ENCODE results near the gene TFCP2.

Gene TFCP2

DNA sequence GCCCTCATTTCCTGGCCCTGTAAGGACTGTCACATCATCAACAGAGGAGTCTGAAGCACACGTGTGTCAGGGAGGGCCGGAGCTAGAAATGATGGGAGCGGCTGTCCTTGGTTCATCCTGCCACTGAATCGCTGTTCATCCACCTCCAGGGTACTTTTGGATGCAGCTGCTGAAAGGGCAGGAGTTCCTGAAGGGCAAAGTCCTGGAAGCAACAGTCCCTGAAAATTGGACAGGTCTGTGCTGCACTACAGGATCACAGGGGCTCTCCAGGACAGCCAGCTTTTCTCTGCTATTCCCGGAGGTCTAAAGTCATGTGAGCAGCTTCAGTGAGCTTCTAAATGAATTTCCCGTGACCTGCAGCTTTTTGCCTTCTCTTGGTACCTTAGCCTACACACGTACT lies 27.2 kb upstream of the TFCP2 start:
- H2BK120ac ChIP-seq (ENCODE audit: low read depth, low read length), result no peak overlapping the region
- H3K4me2 ChIP-seq (ENCODE audit: insufficient read depth, low read length, poor library complexity, severe bottlenecking), result no peak overlapping the region
- no peak overlapping the region for H3K18ac ChIP-seq (ENCODE audit: low read length)
- H3K27me3 ChIP-seq (ENCODE audit: control insufficient read depth in 3 of 3, insufficient read depth in 3 of 3, low read depth in 1 of 3, low read length in 3 of 3), result no peaks in the 10 kb centered on the region
- H3K4ac ChIP-seq (ENCODE audit: low read length), result no peak overlapping the region
- H3K4me1 ChIP-seq (ENCODE audit: control insufficient read depth in 2 of 2, insufficient read depth in 1 of 2, low read depth in 1 of 2, low read length in 2 of 2), result peaks cover 0 to 3% of the 10 kb centered on the region in 2 donors
- DNase-seq (ENCODE audit: low spot score), result no peak
- H3K27ac ChIP-seq (replicated peaks; ENCODE audit: low read length), result no peak overlapping the region
- H3K14ac ChIP-seq (ENCODE audit: low read length), result no peak overlapping the region
- H3K9ac ChIP-seq (ENCODE audit: low read depth, low read length, poor library complexity), result no peak overlapping the region
- H2AFZ ChIP-seq (ENCODE audit: low read length), result no peak overlapping the region
- no peak overlapping the region for H2BK15ac ChIP-seq (ENCODE audit: low read length)
- H3K23ac ChIP-seq (ENCODE audit: low read depth, low read length, poor library complexity), result no peak overlapping the region
- H4K91ac ChIP-seq (ENCODE audit: low read depth, low read length, poor library complexity), result no peak overlapping the region
- no peak overlapping the region for H2AK5ac ChIP-seq (ENCODE audit: low read depth, low read length)
- no peak overlapping the region for H2BK12ac ChIP-seq (ENCODE audit: low read length)
- no peaks in the 10 kb centered on the region for H3K79me1 ChIP-seq (ENCODE audit: low read depth, low read length)
- no peaks in the 10 kb centered on the region for H3K36me3 ChIP-seq (replicated peaks in 1 of 2; ENCODE audit: control insufficient read depth in 2 of 2, insufficient read depth in 2 of 2, low read length in 2 of 2)
- WGBS, 2 donors (ENCODE audit: extremely low coverage in 2 of 2, insufficient read length in 2 of 2, insufficient replicate concordance in 1 of 2), result no CpG with 5 or more reads among the region's 7 CpGs
- H3K4me3 ChIP-seq (ENCODE audit: low read length in 2 of 2), result no peak overlapping the region
- no peak overlapping the region for H2BK5ac ChIP-seq (ENCODE audit: low read length)
- H4K8ac ChIP-seq (ENCODE audit: low read depth, low read length), result no peak overlapping the region
- H3K9me3 ChIP-seq (replicated peaks in 1 of 2; ENCODE audit: control insufficient read depth in 2 of 2, insufficient read depth in 1 of 2, low read depth in 1 of 2, low read length in 2 of 2), result peaks cover 0 to 2% of the 10 kb centered on the region in 2 donors

DNA sequence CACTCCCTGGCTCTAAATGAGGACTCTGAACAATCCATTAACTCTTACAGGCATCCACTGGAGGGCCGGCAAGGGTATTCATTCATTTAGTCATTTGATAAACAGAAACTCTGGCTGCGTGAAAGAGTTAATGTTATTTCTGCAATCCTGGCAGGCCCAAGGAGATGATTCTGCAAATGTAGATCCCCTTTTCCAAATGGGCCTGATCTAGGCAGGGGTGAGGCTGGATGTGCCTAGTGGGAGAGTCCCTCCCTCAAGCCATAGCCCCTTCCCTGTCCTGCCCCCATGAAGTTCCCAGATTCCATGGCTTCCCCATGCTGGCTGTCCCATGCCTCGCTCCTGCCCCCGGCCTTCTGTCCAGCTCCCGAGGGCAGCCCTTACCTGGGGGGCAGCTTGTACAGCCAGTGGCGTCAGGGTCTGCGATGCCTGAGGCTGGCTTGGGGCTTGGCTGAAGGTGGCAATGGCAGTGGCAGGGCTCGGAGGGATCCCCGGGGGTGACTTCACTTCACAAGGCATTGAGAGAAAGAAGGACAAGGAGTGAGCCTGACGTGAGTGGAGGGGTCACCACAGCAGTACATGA lies 26.5 kb upstream of the TFCP2 start:
- H2BK12ac ChIP-seq (ENCODE audit: low read length), result no peak overlapping the region
- H3K27me3 ChIP-seq (ENCODE audit: control insufficient read depth in 3 of 3, insufficient read depth in 3 of 3, low read depth in 1 of 3, low read length in 3 of 3), result no peaks in the 10 kb centered on the region
- no peak for DNase-seq (ENCODE audit: low spot score)
- H3K18ac ChIP-seq (ENCODE audit: low read length), result peak overlapping the region; percentile 31
- H3K27ac ChIP-seq (replicated peaks; ENCODE audit: low read length), result no peak overlapping the region
- H3K4me2 ChIP-seq (ENCODE audit: insufficient read depth, low read length, poor library complexity, severe bottlenecking), result no peak overlapping the region
- H4K8ac ChIP-seq (ENCODE audit: low read depth, low read length), result peak overlapping the region; percentile 68
- no peak overlapping the region for H4K91ac ChIP-seq (ENCODE audit: low read depth, low read length, poor library complexity)
- no peaks in the 10 kb centered on the region for H3K79me1 ChIP-seq (ENCODE audit: low read depth, low read length)
- peaks cover 0 to 2% of the 10 kb centered on the region in 2 donors for H3K9me3 ChIP-seq (replicated peaks in 1 of 2; ENCODE audit: control insufficient read depth in 2 of 2, insufficient read depth in 1 of 2, low read depth in 1 of 2, low read length in 2 of 2)
- H2AK5ac ChIP-seq (ENCODE audit: low read depth, low read length), result no peak overlapping the region
- peak overlapping the region; percentile 24 for H3K9ac ChIP-seq (ENCODE audit: low read depth, low read length, poor library complexity)
- H3K14ac ChIP-seq (ENCODE audit: low read length), result no peak overlapping the region
- H2BK120ac ChIP-seq (ENCODE audit: low read depth, low read length), result no peak overlapping the region
- H3K4ac ChIP-seq (ENCODE audit: low read length), result no peak overlapping the region
- H3K4me1 ChIP-seq (ENCODE audit: control insufficient read depth in 2 of 2, insufficient read depth in 1 of 2, low read depth in 1 of 2, low read length in 2 of 2), result peaks cover 0 to 3% of the 10 kb centered on the region in 2 donors
- H2BK15ac ChIP-seq (ENCODE audit: low read length), result no peak overlapping the region
- H3K4me3 ChIP-seq (ENCODE audit: low read length in 2 of 2), result no peak overlapping the region
- H2AFZ ChIP-seq (ENCODE audit: low read length), result no peak overlapping the region
- H3K23ac ChIP-seq (ENCODE audit: low read depth, low read length, poor library complexity), result no peak overlapping the region
- WGBS, 2 donors (ENCODE audit: extremely low coverage in 2 of 2, insufficient read length in 2 of 2, insufficient replicate concordance in 1 of 2), result no CpG with 5 or more reads among the region's 10 CpGs
- H2BK5ac ChIP-seq (ENCODE audit: low read length), result peak overlapping the region; percentile 35
- no peaks in the 10 kb centered on the region for H3K36me3 ChIP-seq (replicated peaks in 1 of 2; ENCODE audit: control insufficient read depth in 2 of 2, insufficient read depth in 2 of 2, low read length in 2 of 2)

DNA sequence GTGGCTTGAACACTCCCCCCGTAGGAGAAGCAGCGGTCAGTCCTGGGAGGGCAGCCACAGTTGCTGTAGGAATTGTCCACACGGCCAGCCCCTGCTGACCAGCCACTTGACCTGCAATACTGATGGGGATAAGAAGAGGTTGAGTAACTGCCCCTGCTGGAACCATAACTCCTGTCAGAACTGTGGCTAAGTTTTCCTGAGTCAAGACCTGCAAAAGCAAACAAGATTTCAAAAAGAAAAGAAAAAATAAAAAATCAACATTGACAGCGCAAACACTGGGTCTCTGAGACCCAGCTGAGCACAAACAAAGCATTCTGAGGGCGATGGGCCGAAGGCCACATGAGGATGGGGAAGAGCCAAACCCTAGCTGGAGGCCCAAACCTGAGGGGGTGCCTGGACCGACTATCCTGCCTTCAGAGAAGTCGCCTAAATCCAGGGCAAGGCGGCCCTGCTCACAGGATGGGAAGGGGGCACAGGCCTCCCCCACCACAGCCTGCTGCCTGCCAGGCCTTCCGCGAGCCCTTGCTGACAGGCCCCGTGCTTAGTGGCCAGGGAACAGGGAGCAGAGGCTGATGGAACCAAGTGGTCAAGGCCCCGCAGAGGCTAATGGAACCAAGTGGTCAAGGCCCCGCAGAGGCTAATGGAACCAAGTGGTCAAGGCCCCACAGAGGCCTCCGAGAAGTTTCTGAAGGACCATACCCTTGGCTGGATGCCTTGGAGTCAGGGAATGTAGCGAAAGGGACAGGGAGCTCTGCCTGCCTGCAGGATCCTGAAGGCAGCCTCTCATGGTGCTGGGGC lies 25.8 kb upstream of the TFCP2 start:
- H2AK5ac ChIP-seq (ENCODE audit: low read depth, low read length), result no peak overlapping the region
- no peak overlapping the region for H4K8ac ChIP-seq (ENCODE audit: low read depth, low read length)
- no peak overlapping the region for H3K4me2 ChIP-seq (ENCODE audit: insufficient read depth, low read length, poor library complexity, severe bottlenecking)
- no peak for DNase-seq (ENCODE audit: low spot score)
- peak overlapping the region; percentile 35 for H2BK5ac ChIP-seq (ENCODE audit: low read length)
- H3K4me1 ChIP-seq (ENCODE audit: control insufficient read depth in 2 of 2, insufficient read depth in 1 of 2, low read depth in 1 of 2, low read length in 2 of 2), result peaks cover 0 to 3% of the 10 kb centered on the region in 2 donors
- H3K9ac ChIP-seq (ENCODE audit: low read depth, low read length, poor library complexity), result no peak overlapping the region
- no peaks in the 10 kb centered on the region for H3K27me3 ChIP-seq (ENCODE audit: control insufficient read depth in 3 of 3, insufficient read depth in 3 of 3, low read depth in 1 of 3, low read length in 3 of 3)
- no peak overlapping the region for H2BK12ac ChIP-seq (ENCODE audit: low read length)
- no peak overlapping the region for H3K4me3 ChIP-seq (ENCODE audit: low read length in 2 of 2)
- no peak overlapping the region for H2BK120ac ChIP-seq (ENCODE audit: low read depth, low read length)
- H3K27ac ChIP-seq (replicated peaks; ENCODE audit: low read length), result no peak overlapping the region
- peak overlapping the region; percentile 73 for H3K23ac ChIP-seq (ENCODE audit: low read depth, low read length, poor library complexity)
- H2BK15ac ChIP-seq (ENCODE audit: low read length), result no peak overlapping the region
- H3K79me1 ChIP-seq (ENCODE audit: low read depth, low read length), result no peaks in the 10 kb centered on the region
- no peaks in the 10 kb centered on the region for H3K36me3 ChIP-seq (replicated peaks in 1 of 2; ENCODE audit: control insufficient read depth in 2 of 2, insufficient read depth in 2 of 2, low read length in 2 of 2)
- H3K4ac ChIP-seq (ENCODE audit: low read length), result no peak overlapping the region
- no CpG with 5 or more reads among the region's 16 CpGs for WGBS, 2 donors (ENCODE audit: extremely low coverage in 2 of 2, insufficient read length in 2 of 2, insufficient replicate concordance in 1 of 2)
- H3K18ac ChIP-seq (ENCODE audit: low read length), result peak overlapping the region; percentile 31
- no peak overlapping the region for H2AFZ ChIP-seq (ENCODE audit: low read length)
- H3K14ac ChIP-seq (ENCODE audit: low read length), result no peak overlapping the region
- no peak overlapping the region for H4K91ac ChIP-seq (ENCODE audit: low read depth, low read length, poor library complexity)
- H3K9me3 ChIP-seq (replicated peaks in 1 of 2; ENCODE audit: control insufficient read depth in 2 of 2, insufficient read depth in 1 of 2, low read depth in 1 of 2, low read length in 2 of 2), result peaks cover 0 to 2% of the 10 kb centered on the region in 2 donors

DNA sequence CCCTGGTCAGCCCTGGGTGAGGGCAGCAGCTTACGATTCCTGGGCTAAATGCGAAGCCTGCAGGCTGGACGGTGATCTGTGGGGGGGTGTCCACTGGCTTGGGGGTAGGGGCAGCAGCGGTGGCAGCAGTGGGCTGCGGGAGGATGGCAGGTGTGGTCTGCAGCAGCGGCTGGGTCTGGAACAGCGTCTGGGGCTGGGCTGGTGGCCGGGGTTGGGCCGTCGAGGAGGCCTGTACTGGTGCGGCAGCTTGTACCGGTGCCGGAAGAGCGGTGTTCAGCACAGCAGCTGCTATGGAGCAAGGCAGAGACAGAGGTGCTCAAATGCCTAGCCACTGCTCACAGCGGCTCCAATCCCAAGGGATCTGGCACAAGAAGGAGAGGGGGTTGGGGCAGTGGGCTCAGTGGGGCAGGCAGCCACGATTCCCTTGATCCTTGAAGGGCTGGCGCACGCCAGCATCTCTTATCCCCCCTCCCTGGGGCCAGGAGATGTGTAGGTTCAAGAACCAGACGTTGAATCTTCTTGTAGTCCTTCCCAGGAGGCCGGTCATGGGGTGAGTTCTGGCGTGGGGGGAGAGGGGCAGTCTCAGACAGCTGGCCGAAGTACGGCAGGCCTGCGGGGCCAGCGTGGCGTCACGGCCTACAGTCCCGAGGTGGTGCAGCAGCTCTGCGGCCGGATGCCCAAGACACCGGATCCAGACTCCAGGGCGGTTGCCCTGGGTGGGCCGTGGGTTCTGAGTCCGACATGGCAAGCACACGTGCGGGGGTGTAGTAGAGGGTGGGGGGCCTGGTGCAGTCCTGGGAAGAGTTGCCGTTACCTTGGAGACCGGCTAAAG lies 25.0 kb upstream of the TFCP2 start:
- no CpG with 5 or more reads among the region's 38 CpGs for WGBS, 2 donors (ENCODE audit: extremely low coverage in 2 of 2, insufficient read length in 2 of 2, insufficient replicate concordance in 1 of 2)
- Histone ChIP-seq H3K14ac (ENCODE audit: low read length) (peak overlapping the region; percentile 82), H3K4me3 (ENCODE audit: low read length in 2 of 2) (no peak overlapping the region), H4K8ac (ENCODE audit: low read depth, low read length) (no peak overlapping the region), H3K9ac (ENCODE audit: low read depth, low read length, poor library complexity) (peak overlapping the region; percentile 60), H3K27me3 (ENCODE audit: control insufficient read depth in 3 of 3, insufficient read depth in 3 of 3, low read depth in 1 of 3, low read length in 3 of 3) (no peaks in the 10 kb centered on the region), H3K27ac (replicated peaks; ENCODE audit: low read length) (no peak overlapping the region), H3K79me1 (ENCODE audit: low read depth, low read length) (no peaks in the 10 kb centered on the region), H3K36me3 (replicated peaks in 1 of 2; ENCODE audit: control insufficient read depth in 2 of 2, insufficient read depth in 2 of 2, low read length in 2 of 2) (no peaks in the 10 kb centered on the region), H4K91ac (ENCODE audit: low read depth, low read length, poor library complexity) (no peak overlapping the region), H2AK5ac (ENCODE audit: low read depth, low read length) (peak overlapping the region; percentile 63), H2BK120ac (ENCODE audit: low read depth, low read length) (peak overlapping the region; percentile 87), H2BK15ac (ENCODE audit: low read length) (peak overlapping the region; percentile 21), H3K4me2 (ENCODE audit: insufficient read depth, low read length, poor library complexity, severe bottlenecking) (no peak overlapping the region), H3K4ac (ENCODE audit: low read length) (no peak overlapping the region), H3K9me3 (replicated peaks in 1 of 2; ENCODE audit: control insufficient read depth in 2 of 2, insufficient read depth in 1 of 2, low read depth in 1 of 2, low read length in 2 of 2) (peaks cover 0 to 2% of the 10 kb centered on the region in 2 donors), H2AFZ (ENCODE audit: low read length) (no peak overlapping the region), H2BK12ac (ENCODE audit: low read length) (no peak overlapping the region), H3K4me1 (ENCODE audit: control insufficient read depth in 2 of 2, insufficient read depth in 1 of 2, low read depth in 1 of 2, low read length in 2 of 2) (peaks cover 0 to 3% of the 10 kb centered on the region in 2 donors), H2BK5ac (ENCODE audit: low read length) (no peak overlapping the region), H3K18ac (ENCODE audit: low read length) (peak overlapping the region; percentile 38), H3K23ac (ENCODE audit: low read depth, low read length, poor library complexity) (peak overlapping the region; percentile 73)
- no peak for DNase-seq (ENCODE audit: low spot score)

Data from neuronal stem cell (in vitro differentiated cells).